B cell (primary cell): ENCODE results near the gene PRPF19. TPM values are rescaled to one million over a fixed set of nuclear protein-coding genes. Genes with fewer than 3 reads are reported as not detected.

ENCODE experiments used
- ATAC-seq: fragments of 200-7000 bp; cut with Tn5 transposase; one replicate; pipeline ENCODE4 v1.10.0; 2021; ENCODE audit warnings: low read depth, mild to moderate bottlenecking, moderate number of reproducible peaks, moderate library complexity
- CTCF ChIA-PET: fragments of 350-600 bp; sonication (Branson Sonifier 250); formaldehyde crosslinking; loops from one replicate; lab custom pipeline; 2021; ENCODE audit warnings: antibody characterized with exemption, inconsistent platforms; lab: Charles Lee
- POLR2A ChIA-PET: fragments of 350-600 bp; sonication (Branson Sonifier 250); formaldehyde crosslinking; loops from one replicate; lab custom pipeline; 2021; ENCODE audit warnings: antibody characterized with exemption; lab: Charles Lee
- DNase-seq: peaks from one replicate; pipeline ENCODE4 v3.0.0; 2013
- H2AFZ ChIP-seq: 2 replicates; pipeline ENCODE4 v1.6.1; 2012; ENCODE audit warnings: mild to moderate bottlenecking, low read depth, low read length; ENCODE audit not compliant: insufficient read depth, poor library complexity, severe bottlenecking
- H3K27ac ChIP-seq, 2 donors: 1 replicate in 1 of 2; 2 replicates in 1 of 2; pipeline ENCODE4 v1.5.1; 2012 to 2013; ENCODE audit warnings: low read length in 2 of 2, mild to moderate bottlenecking in 2 of 2, moderate library complexity in 1 of 2
- H3K27me3 ChIP-seq, 4 experiments: fragments of 200-600 bp in 1 of 4; sonication (generic) in 1 of 4; replicated peaks in 1 of 4; 1 replicate in 2 of 4; 2 replicates in 2 of 4; pipeline versions ENCODE4 v1.6.1 to v1.7.0; 2013 to 2016; ENCODE audit warnings: low read length in 3 of 4, mild to moderate bottlenecking in 2 of 4, mixed read lengths in 1 of 4, moderate library complexity in 1 of 4; ENCODE audit not compliant: insufficient read depth in 4 of 4, control insufficient read depth in 3 of 4; ENCODE audit errors: control extremely low read depth in 1 of 4
- H3K36me3 ChIP-seq, 2 experiments: replicated peaks in 1 of 2; 1 replicate in 1 of 2; 2 replicates in 1 of 2; pipeline versions ENCODE4 v1.6.1 to v1.7.1; 2013; ENCODE audit warnings: low read length in 1 of 2; ENCODE audit not compliant: insufficient read depth in 2 of 2, control insufficient read depth in 1 of 2; ENCODE audit errors: control extremely low read depth in 1 of 2, extremely low read depth in 1 of 2
- H3K4me1 ChIP-seq, 2 donors: fragments of 200-600 bp in 1 of 2; sonication (generic) in 1 of 2; 1 replicate in 1 of 2; 2 replicates in 1 of 2; pipeline versions ENCODE4 v1.5.1 to v1.6.1; 2013 to 2017; ENCODE audit warnings: low read length in 2 of 2; ENCODE audit not compliant: control insufficient read depth in 2 of 2, insufficient read depth in 2 of 2
- H3K4me2 ChIP-seq: replicated peaks from 2 replicates; pipeline ENCODE3; 2012; ENCODE audit warnings: mild to moderate bottlenecking, low read depth, low read length; ENCODE audit not compliant: poor library complexity, severe bottlenecking
- H3K4me3 ChIP-seq, 5 experiments: fragments of 200-600 bp in 1 of 5; sonication (generic) in 1 of 5; 1 replicate in 3 of 5; 2 replicates in 2 of 5; pipeline versions ENCODE4 v1.5.1 to v1.7.0; 2011 to 2016; ENCODE audit warnings: low read length in 4 of 5, mild to moderate bottlenecking in 4 of 5, low read depth in 2 of 5, control low read depth in 1 of 5, moderate library complexity in 1 of 5; ENCODE audit not compliant: insufficient read depth in 1 of 5; ENCODE audit errors: control extremely low read depth in 1 of 5, extremely low read depth in 1 of 5
- H3K79me2 ChIP-seq: fragments of 200-600 bp; sonication (generic); one replicate; pipeline ENCODE4 v1.6.0; 2016; ENCODE audit warnings: low read length; ENCODE audit not compliant: control insufficient read depth, insufficient read depth
- H3K9ac ChIP-seq: fragments of 200-600 bp; sonication (generic); 2 replicates; pipeline ENCODE4 v1.6.1; 2017; ENCODE audit warnings: mild to moderate bottlenecking, low read length, moderate library complexity
- H3K9me3 ChIP-seq, 3 donors: one replicate each; pipeline versions ENCODE4 v1.6.1 to v1.7.1; 2013; ENCODE audit warnings: low read length in 2 of 3; ENCODE audit not compliant: control insufficient read depth in 2 of 3, insufficient read depth in 1 of 3; ENCODE audit errors: control extremely low read depth in 1 of 3
- H4K20me1 ChIP-seq: 2 replicates; pipeline ENCODE4 v1.6.0; 2012; ENCODE audit warnings: mild to moderate bottlenecking, low read length; ENCODE audit not compliant: insufficient read depth, control insufficient read depth, poor library complexity, severe bottlenecking
- H3K27ac Mint-ChIP-seq: one replicate; pipeline ENCODE4 v1.8.0; 2021; ENCODE audit warnings: mixed read lengths
- H3K27me3 Mint-ChIP-seq: one replicate; pipeline ENCODE4 v1.8.0; 2021; ENCODE audit warnings: mixed read lengths
- H3K4me1 Mint-ChIP-seq: one replicate; pipeline ENCODE4 v1.8.0; 2021; ENCODE audit warnings: mixed read lengths
- H3K4me3 Mint-ChIP-seq: one replicate; pipeline ENCODE4 v1.8.0; 2021; ENCODE audit warnings: mixed read lengths
- H3K9me3 Mint-ChIP-seq: one replicate; pipeline ENCODE4 v1.8.0; 2022; ENCODE audit warnings: mixed read lengths; ENCODE audit not compliant: insufficient read depth
- CTCF ChIP-seq: fragments of 200-600 bp; IDR thresholded peaks from one replicate; pipeline ENCODE4 v1.8.0; 2022; ENCODE audit warnings: antibody characterized with exemption, mild to moderate bottlenecking
- EZH2 ChIP-seq: IDR thresholded peaks from 2 replicates; pipeline ENCODE4 v1.6.1; 2012; ENCODE audit warnings: borderline replicate concordance, low read depth, mild to moderate bottlenecking, moderate library complexity, low read length; ENCODE audit not compliant: insufficient read depth, poor library complexity, severe bottlenecking
- WGBS: methylation state at CpG from one replicate; pipeline ENCODE4 v1.1.5; 2013; ENCODE audit warnings: missing lambda C conversion rate; ENCODE audit not compliant: insufficient coverage; 5-methylcytosine and 5-hydroxymethylcytosine counted together
- intact Hi-C: fragments of 100-400 bp; cut with micrococcal nuclease; formaldehyde crosslinking; loops from one replicate; pipeline ENCODE4 v1.10.0; 2022
- polyA plus RNA-seq: library from polyadenylated mRNA; depleted of rRNA; stranded (reverse); fragments of >200 nt; gene quantifications from 2 replicates; pipeline ENCODE4 v1.2.3, GENCODE V29; 2012
- total RNA-seq, 2 donors: library from RNA; stranded (reverse); fragments of 120-200 nt in 1 of 2; gene quantifications; 1 replicate in 1 of 2; 2 replicates in 1 of 2; pipeline versions ENCODE4 v1.2.3 to v1.2.4, GENCODE V29; 2013 to 2022

The PRPF19 gene
- total and polyA plus RNA-seq, 2 donors (not counting 1 experiment from before 2014, with no cell fraction given) = 41.8 to 89.9 TPM

DNA sequence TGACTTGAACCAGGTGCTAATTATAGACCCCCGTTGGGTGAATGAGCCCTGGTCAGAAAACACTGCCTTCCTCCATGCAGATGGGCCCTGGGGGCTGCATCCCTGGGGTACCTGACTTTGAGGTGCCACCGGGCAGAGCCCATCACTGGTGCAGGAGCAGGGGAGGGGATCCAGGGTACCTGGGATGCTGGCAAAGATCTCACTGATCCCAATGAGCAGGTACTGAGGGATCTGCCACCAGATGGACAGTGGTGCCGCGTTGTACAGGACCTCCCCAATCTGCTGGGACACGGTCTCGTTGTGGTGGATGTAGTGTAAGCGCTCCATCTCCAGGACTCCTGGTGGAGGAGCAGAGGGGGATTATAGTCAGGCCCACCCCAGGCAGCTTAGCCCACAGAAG, 32.9 kb upstream of the PRPF19 start:
- H3K4me3 Mint-ChIP-seq = no peak overlapping the region
- Histone ChIP-seq H3K4me2 (no peak overlapping the region), H3K4me1 (peaks cover 17 to 25% of the 10 kb centered on the region in 2 donors), H3K9ac (no peak overlapping the region), H3K27me3 (no peaks in the 10 kb centered on the region), H3K4me3 (no peak overlapping the region), H3K36me3 (peaks cover 0 to 60% of the 10 kb centered on the region in 2 experiments), H3K79me2 (peaks cover 5% of the 10 kb centered on the region), H4K20me1 (peaks cover 41% of the 10 kb centered on the region), H2AFZ (no peak overlapping the region), H3K27ac (no peak overlapping the region), H3K9me3 (no peaks in the 10 kb centered on the region)
- TF ChIP-seq CTCF = no peak
- no peak for TF ChIP-seq EZH2
- H3K4me1 Mint-ChIP-seq = peaks cover 33% of the 10 kb centered on the region
- no peak for DNase-seq
- intact Hi-C loops = no loop called here
- 97% methylated on average over 7 of the region's 7 CpGs for WGBS
- POLR2A ChIA-PET = interaction anchor here (0.5 kb wide), 1 partner anchor 189 kb away, joined by 4 read pairs; no protein-coding TSS in a partner anchor
- H3K27me3 Mint-ChIP-seq = no peaks in the 10 kb centered on the region
- no peak overlapping the region for H3K27ac Mint-ChIP-seq
- ATAC-seq = no peak
- CTCF ChIA-PET = interaction anchor here (0.8 to 2.5 kb wide), 4 partner anchors 14 to 30 kb away, joined by 3 to 9 read pairs (median 4); no protein-coding TSS in a partner anchor
- no peaks in the 10 kb centered on the region for H3K9me3 Mint-ChIP-seq

DNA sequence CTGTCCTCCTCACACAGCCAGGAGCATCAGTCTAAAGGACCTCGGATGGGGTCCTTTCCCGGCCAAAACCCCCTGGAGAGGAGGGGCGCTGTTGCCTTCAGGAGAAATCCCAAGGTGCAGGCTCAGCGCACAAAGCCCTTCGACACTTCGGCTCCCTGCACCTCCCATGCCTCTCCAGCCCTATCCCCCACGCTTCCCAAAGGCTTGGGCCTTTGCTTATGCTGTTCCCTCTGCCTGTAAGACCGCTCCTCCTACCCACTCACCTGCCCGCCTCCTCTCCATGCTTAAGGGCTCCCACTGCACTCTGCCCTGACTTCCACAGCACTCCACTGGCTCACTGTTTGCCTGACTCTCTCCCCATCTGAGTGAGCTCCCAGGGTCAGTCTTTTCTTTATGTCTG, 32.1 kb upstream of the PRPF19 start:
- H3K36me3 ChIP-seq = peaks cover 0 to 55% of the 10 kb centered on the region in 2 experiments
- H3K9me3 ChIP-seq = no peaks in the 10 kb centered on the region
- ATAC-seq (no peak), DNase-seq (no peak)
- no peak overlapping the region for H3K27ac ChIP-seq
- no peaks in the 10 kb centered on the region for H3K9me3 Mint-ChIP-seq
- no peak overlapping the region for H2AFZ ChIP-seq
- POLR2A ChIA-PET = no interaction called here
- peaks cover 33% of the 10 kb centered on the region for H4K20me1 ChIP-seq
- peaks cover 32% of the 10 kb centered on the region for H3K4me1 Mint-ChIP-seq
- no peaks in the 10 kb centered on the region for H3K79me2 ChIP-seq
- no peak overlapping the region for H3K9ac ChIP-seq
- intact Hi-C loops = no loop called here
- no peak overlapping the region for H3K4me2 ChIP-seq
- peak overlapping the region; percentile 32 for H3K27ac Mint-ChIP-seq
- H3K4me3 ChIP-seq = no peak overlapping the region
- no peak for TF ChIP-seq EZH2
- no peak for TF ChIP-seq CTCF
- no peaks in the 10 kb centered on the region for H3K27me3 ChIP-seq
- no peaks in the 10 kb centered on the region for H3K27me3 Mint-ChIP-seq
- peaks cover 17 to 30% of the 10 kb centered on the region in 2 donors for H3K4me1 ChIP-seq
- CTCF ChIA-PET = no interaction called here
- H3K4me3 Mint-ChIP-seq = no peak overlapping the region
- 99% methylated on average over 9 of the region's 9 CpGs for WGBS
